Measurements from ENCODE around the gene PSMD7.
"Not testable (repeated sequence)": the region's sequence is repeated elsewhere in the genome, so short reads cannot be mapped to it uniquely, and the experiment has no call there.

Gene PSMD7

GRCh38 chr16:74324777-74325176, 28.2 kb downstream of the PSMD7 start:
- H3K36me3 ChIP-seq (ENCODE audit: control insufficient read depth in 1 of 2, insufficient read depth in 2 of 2, low read length in 2 of 2): peaks cover 8 to 11% of the 10 kb centered on the region in 2 experiments
- not testable (repeated sequence) for H3K4me3 ChIP-seq (ENCODE audit: low read depth, low read length); H3K4ac ChIP-seq (ENCODE audit: low read depth, low read length); H3K18ac ChIP-seq (ENCODE audit: low read length); H2AK5ac ChIP-seq (ENCODE audit: low read length); H3K4me2 ChIP-seq (ENCODE audit: low read length); H3K23ac ChIP-seq (ENCODE audit: low read length); H3K27ac ChIP-seq (ENCODE audit: low read depth, low read length); H2AFZ ChIP-seq (ENCODE audit: insufficient read depth, low read length, poor library complexity); H4K8ac ChIP-seq (ENCODE audit: low read depth, low read length); H2BK120ac ChIP-seq (ENCODE audit: insufficient read depth, low read length, poor library complexity); H4K12ac ChIP-seq (ENCODE audit: low read depth, low read length); H3K79me1 ChIP-seq (ENCODE audit: low read length); H3K79me2 ChIP-seq (ENCODE audit: control insufficient read depth, insufficient read depth, low read length, poor library complexity); H3K9ac ChIP-seq (ENCODE audit: low read length); DNase-seq; H3K4me1 ChIP-seq (ENCODE audit: control insufficient read depth in 1 of 2, insufficient read depth in 2 of 2, low read length in 2 of 2); H3K9me3 ChIP-seq (ENCODE audit: insufficient read depth, low read depth, low read length); H3K14ac ChIP-seq (ENCODE audit: low read length); H4K91ac ChIP-seq (ENCODE audit: low read depth, low read length); H2BK12ac ChIP-seq (ENCODE audit: low read length); H2BK5ac ChIP-seq (ENCODE audit: low read depth, low read length, poor library complexity); H3K27me3 ChIP-seq (ENCODE audit: insufficient read depth, low read length)
- no CpG with 5 or more reads among the region's 5 CpGs for WGBS (ENCODE audit: extremely low coverage, insufficient coverage, insufficient read length)

DNA sequence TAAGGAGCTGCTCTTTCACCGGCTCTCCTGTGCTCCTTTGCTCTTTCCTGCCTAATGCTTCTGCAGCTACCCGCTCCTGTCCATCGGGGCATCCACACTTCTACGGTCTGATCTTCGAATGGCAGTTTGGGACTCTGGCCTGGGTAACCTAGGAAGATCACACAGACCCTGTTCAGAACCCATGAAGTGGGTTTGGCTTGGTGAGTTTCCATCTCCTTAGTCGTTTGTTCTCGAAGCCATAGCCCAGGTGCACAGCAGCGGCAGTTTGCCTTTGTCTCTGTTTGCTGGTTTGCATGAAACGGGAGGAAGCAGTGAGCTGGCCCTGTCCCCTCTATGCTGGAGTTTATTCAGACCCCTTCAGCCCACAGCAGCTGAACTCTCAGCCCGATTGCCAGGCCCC, 29.0 kb downstream of the PSMD7 start:
- no peak overlapping the region for H3K18ac ChIP-seq (ENCODE audit: low read length)
- H3K9ac ChIP-seq (ENCODE audit: low read length): no peak overlapping the region
- H3K14ac ChIP-seq (ENCODE audit: low read length): no peak overlapping the region
- no peak overlapping the region for H4K8ac ChIP-seq (ENCODE audit: low read depth, low read length)
- no peak overlapping the region for H3K4ac ChIP-seq (ENCODE audit: low read depth, low read length)
- H3K27me3 ChIP-seq (ENCODE audit: insufficient read depth, low read length): no peaks in the 10 kb centered on the region
- no peaks in the 10 kb centered on the region for H3K9me3 ChIP-seq (ENCODE audit: insufficient read depth, low read depth, low read length)
- H3K4me3 ChIP-seq (ENCODE audit: low read depth, low read length): no peak overlapping the region
- H2BK120ac ChIP-seq (ENCODE audit: insufficient read depth, low read length, poor library complexity): no peak overlapping the region
- H3K36me3 ChIP-seq (ENCODE audit: control insufficient read depth in 1 of 2, insufficient read depth in 2 of 2, low read length in 2 of 2): peaks cover 9 to 16% of the 10 kb centered on the region in 2 experiments
- no peak overlapping the region for H2BK12ac ChIP-seq (ENCODE audit: low read length)
- H4K91ac ChIP-seq (ENCODE audit: low read depth, low read length): no peak overlapping the region
- H3K4me1 ChIP-seq (ENCODE audit: control insufficient read depth in 1 of 2, insufficient read depth in 2 of 2, low read length in 2 of 2): no peaks in the 10 kb centered on the region
- no peak overlapping the region for H3K27ac ChIP-seq (ENCODE audit: low read depth, low read length)
- H2BK5ac ChIP-seq (ENCODE audit: low read depth, low read length, poor library complexity): no peak overlapping the region
- H2AFZ ChIP-seq (ENCODE audit: insufficient read depth, low read length, poor library complexity): no peak overlapping the region
- no peak overlapping the region for H3K4me2 ChIP-seq (ENCODE audit: low read length)
- H4K12ac ChIP-seq (ENCODE audit: low read depth, low read length): no peak overlapping the region
- H3K79me2 ChIP-seq (ENCODE audit: control insufficient read depth, insufficient read depth, low read length, poor library complexity): no peaks in the 10 kb centered on the region
- no peaks in the 10 kb centered on the region for H3K79me1 ChIP-seq (ENCODE audit: low read length)
- H3K23ac ChIP-seq (ENCODE audit: low read length): no peak overlapping the region
- no peak overlapping the region for H2AK5ac ChIP-seq (ENCODE audit: low read length)
- WGBS (ENCODE audit: extremely low coverage, insufficient coverage, insufficient read length): no CpG with 5 or more reads among the region's 10 CpGs
- no peak for DNase-seq

DNA sequence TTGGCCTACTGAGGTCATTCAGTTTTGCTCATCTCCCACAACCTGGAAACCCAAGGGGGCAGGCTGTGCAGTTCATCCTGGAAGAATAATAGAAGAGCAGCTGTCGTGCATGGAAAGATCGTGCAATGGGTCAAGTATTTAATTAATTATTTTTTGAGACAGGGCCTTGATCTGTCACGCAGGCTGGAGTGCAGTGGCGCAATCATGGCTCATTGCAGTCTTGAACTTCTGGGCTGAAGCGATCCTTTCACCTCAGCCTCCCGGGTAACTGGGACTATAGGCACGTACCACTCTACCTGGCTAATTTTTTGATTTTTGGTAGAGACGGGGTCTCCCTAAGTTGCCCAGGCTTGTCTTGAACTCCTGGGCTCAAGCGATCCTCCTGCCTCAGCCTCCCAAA, 31.7 kb downstream of the PSMD7 start:
- H3K27me3 ChIP-seq (ENCODE audit: insufficient read depth, low read length); H4K12ac ChIP-seq (ENCODE audit: low read depth, low read length); H3K18ac ChIP-seq (ENCODE audit: low read length); DNase-seq; H2BK12ac ChIP-seq (ENCODE audit: low read length); H3K27ac ChIP-seq (ENCODE audit: low read depth, low read length); H2AK5ac ChIP-seq (ENCODE audit: low read length); H3K9ac ChIP-seq (ENCODE audit: low read length); H3K79me2 ChIP-seq (ENCODE audit: control insufficient read depth, insufficient read depth, low read length, poor library complexity); H3K4me3 ChIP-seq (ENCODE audit: low read depth, low read length); H3K79me1 ChIP-seq (ENCODE audit: low read length); H3K4me1 ChIP-seq (ENCODE audit: control insufficient read depth in 1 of 2, insufficient read depth in 2 of 2, low read length in 2 of 2); H2BK120ac ChIP-seq (ENCODE audit: insufficient read depth, low read length, poor library complexity); H4K91ac ChIP-seq (ENCODE audit: low read depth, low read length); H2AFZ ChIP-seq (ENCODE audit: insufficient read depth, low read length, poor library complexity); H3K14ac ChIP-seq (ENCODE audit: low read length); H2BK5ac ChIP-seq (ENCODE audit: low read depth, low read length, poor library complexity); H3K23ac ChIP-seq (ENCODE audit: low read length); H4K8ac ChIP-seq (ENCODE audit: low read depth, low read length); H3K4ac ChIP-seq (ENCODE audit: low read depth, low read length); H3K4me2 ChIP-seq (ENCODE audit: low read length); H3K9me3 ChIP-seq (ENCODE audit: insufficient read depth, low read depth, low read length): not testable (repeated sequence)
- peaks cover 22 to 23% of the 10 kb centered on the region in 2 experiments for H3K36me3 ChIP-seq (ENCODE audit: control insufficient read depth in 1 of 2, insufficient read depth in 2 of 2, low read length in 2 of 2)
- no CpG with 5 or more reads among the region's 9 CpGs for WGBS (ENCODE audit: extremely low coverage, insufficient coverage, insufficient read length)

- not testable (repeated sequence) for H2AK5ac ChIP-seq (ENCODE audit: low read length); DNase-seq; H2BK12ac ChIP-seq (ENCODE audit: low read length); H2BK5ac ChIP-seq (ENCODE audit: low read depth, low read length, poor library complexity); H3K18ac ChIP-seq (ENCODE audit: low read length); H3K4me3 ChIP-seq (ENCODE audit: low read depth, low read length); H3K4ac ChIP-seq (ENCODE audit: low read depth, low read length); H2AFZ ChIP-seq (ENCODE audit: insufficient read depth, low read length, poor library complexity); H3K79me2 ChIP-seq (ENCODE audit: control insufficient read depth, insufficient read depth, low read length, poor library complexity); H3K79me1 ChIP-seq (ENCODE audit: low read length); H4K12ac ChIP-seq (ENCODE audit: low read depth, low read length); H3K4me2 ChIP-seq (ENCODE audit: low read length); H3K9ac ChIP-seq (ENCODE audit: low read length); H2BK120ac ChIP-seq (ENCODE audit: insufficient read depth, low read length, poor library complexity); H3K4me1 ChIP-seq (ENCODE audit: control insufficient read depth in 1 of 2, insufficient read depth in 2 of 2, low read length in 2 of 2); H3K14ac ChIP-seq (ENCODE audit: low read length); H3K27me3 ChIP-seq (ENCODE audit: insufficient read depth, low read length); H3K9me3 ChIP-seq (ENCODE audit: insufficient read depth, low read depth, low read length); H4K91ac ChIP-seq (ENCODE audit: low read depth, low read length); H4K8ac ChIP-seq (ENCODE audit: low read depth, low read length); H3K27ac ChIP-seq (ENCODE audit: low read depth, low read length); H3K23ac ChIP-seq (ENCODE audit: low read length)
- peaks cover 20 to 21% of the 10 kb centered on the region in 2 experiments for H3K36me3 ChIP-seq (ENCODE audit: control insufficient read depth in 1 of 2, insufficient read depth in 2 of 2, low read length in 2 of 2)
- no CpG with 5 or more reads among the region's 8 CpGs for WGBS (ENCODE audit: extremely low coverage, insufficient coverage, insufficient read length)
These were observed 35.9 kb downstream of the PSMD7 start for GRCh38 chr16:74332469-74332868.
